GM13976 (cell line): ENCODE data around the gene WDR7.

Experiments used
- DNase-seq: peaks from one replicate; pipeline ENCODE4 v3.0.0; 2012; ENCODE audit warnings: low spot score
- in situ Hi-C: fragments of 300-500 bp; cut with MboI; formaldehyde crosslinking; loops from one replicate; pipeline ENCODE4 v1.12.0; 2022; ENCODE audit warnings: low sequenced_read_pairs, mixed read lengths, inconsistent platforms; ENCODE audit not compliant: unreplicated experiment
- TF ChIP-seq, protein P1 (sequence below): IDR thresholded peaks from 2 replicates; pipeline ENCODE4 v1.5.1; 2012; ENCODE audit warnings: borderline replicate concordance, mild to moderate bottlenecking; ENCODE audit not compliant: insufficient read depth; ENCODE audit errors: extremely low read depth, missing control alignments, control extremely low read depth

The WDR7 gene

DNA sequence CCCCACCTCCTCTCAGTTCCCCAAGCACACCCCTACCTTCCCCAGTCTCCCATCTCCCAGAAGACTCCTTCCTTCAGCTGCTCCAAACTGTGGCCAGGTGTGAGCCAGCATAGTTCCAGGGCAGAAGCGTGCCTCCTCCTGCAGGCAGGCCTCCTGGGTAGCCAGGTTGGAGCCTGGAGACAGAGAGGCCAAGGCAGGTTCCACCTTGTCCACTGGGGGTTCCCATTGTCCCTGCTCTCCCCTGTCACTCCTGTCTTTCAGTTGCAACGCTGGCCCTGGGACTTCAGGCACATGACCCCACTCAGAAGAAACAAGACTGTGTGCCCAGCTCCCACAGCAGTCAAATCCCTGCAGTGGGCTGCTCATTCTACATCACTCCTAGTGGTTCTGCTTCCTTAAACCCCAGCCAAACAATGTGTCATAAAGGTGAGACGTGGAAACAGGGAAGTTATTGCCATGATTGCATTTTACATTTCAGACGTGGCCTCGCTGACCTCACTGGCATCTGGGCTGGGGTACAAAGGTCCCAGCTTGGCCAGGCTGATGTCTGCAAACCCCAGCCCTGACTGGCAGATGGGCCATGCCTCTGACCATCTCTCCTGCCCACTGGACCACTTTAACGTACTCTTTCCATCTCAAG, 399.3 kb downstream of the WDR7 start:
- TF ChIP-seq, protein P1, sequence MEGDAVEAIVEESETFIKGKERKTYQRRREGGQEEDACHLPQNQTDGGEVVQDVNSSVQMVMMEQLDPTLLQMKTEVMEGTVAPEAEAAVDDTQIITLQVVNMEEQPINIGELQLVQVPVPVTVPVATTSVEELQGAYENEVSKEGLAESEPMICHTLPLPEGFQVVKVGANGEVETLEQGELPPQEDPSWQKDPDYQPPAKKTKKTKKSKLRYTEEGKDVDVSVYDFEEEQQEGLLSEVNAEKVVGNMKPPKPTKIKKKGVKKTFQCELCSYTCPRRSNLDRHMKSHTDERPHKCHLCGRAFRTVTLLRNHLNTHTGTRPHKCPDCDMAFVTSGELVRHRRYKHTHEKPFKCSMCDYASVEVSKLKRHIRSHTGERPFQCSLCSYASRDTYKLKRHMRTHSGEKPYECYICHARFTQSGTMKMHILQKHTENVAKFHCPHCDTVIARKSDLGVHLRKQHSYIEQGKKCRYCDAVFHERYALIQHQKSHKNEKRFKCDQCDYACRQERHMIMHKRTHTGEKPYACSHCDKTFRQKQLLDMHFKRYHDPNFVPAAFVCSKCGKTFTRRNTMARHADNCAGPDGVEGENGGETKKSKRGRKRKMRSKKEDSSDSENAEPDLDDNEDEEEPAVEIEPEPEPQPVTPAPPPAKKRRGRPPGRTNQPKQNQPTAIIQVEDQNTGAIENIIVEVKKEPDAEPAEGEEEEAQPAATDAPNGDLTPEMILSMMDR: no peak
- in situ Hi-C loops: no loop called here
- DNase-seq: no peak

DNA sequence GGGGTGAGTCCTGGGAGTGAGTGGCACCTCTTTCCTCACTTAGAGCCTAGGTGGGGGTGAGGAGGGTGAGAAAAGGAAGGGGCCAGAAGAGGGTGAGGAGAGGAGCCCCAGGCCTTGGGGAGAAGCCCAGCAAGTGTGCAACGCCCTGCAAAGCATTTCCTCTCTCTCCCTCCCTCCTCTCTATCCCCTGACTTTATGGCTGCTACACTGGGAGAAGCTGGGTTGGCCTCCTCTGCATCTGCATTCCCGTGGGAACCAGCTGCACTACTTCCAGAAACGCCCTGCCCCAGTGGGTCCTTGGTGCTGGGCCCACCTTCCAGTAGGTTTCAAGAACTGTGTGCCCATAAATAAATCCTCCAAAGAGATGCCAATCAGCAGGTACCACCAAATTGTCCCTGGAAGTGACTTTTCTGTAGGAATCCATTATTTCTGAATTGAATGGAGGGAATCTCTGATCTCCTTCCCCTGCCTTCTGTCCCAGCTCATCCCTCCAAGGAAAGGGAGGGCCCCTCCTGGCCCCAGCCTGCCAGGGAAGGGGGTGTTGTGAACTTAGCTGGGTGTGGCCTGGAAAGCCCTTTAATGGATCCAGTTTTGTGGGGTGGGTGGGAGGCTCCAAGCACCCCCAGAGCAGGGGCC, 400.0 kb downstream of the WDR7 start:
- DNase-seq: no peak
- in situ Hi-C loops: no loop called here
- TF ChIP-seq, protein P1: no peak

DNA sequence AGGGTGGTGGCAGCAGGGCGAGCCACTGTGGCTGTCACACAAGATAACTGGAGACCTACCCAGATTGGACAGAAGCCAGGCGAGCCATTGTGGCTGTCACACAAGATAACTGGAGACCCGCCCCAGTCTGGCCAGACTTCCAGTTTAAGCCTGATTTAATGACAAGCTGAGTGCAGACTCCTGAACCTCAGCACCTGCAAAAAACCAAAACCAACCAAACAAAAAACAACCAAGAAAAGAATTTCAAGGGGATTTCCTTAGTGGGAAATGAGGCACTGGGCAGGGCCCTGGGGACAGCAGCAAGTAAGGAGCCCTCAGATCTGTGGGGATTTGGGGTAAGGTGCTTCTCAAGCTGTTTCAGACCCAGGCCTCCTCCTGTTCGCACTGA, 400.5 kb downstream of the WDR7 start:
- peak; percentile 55 for DNase-seq
- in situ Hi-C loops: no loop called here
- TF ChIP-seq, protein P1: no peak

DNA sequence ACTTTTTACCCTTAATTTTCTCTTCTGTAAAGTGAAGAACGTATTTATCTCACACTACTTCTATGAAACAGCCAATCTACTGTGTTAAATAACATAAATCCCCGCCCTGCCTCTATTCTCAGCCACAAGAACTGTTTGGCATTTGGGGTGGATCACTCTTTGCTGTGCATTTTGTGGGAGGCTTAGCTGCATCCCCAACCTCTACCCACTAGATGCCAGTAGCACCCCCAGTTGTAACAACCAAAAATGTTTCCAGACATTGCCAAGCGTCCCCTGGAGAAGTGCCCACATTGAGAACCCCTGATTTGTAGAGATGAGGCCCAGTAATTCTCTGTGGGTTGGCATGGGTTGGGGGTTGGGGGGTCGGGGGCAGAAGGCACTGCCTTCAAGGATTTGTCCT, 401.0 kb downstream of the WDR7 start:
- in situ Hi-C loops: no loop called here
- TF ChIP-seq, protein P1: no peak
- DNase-seq: no peak

DNA sequence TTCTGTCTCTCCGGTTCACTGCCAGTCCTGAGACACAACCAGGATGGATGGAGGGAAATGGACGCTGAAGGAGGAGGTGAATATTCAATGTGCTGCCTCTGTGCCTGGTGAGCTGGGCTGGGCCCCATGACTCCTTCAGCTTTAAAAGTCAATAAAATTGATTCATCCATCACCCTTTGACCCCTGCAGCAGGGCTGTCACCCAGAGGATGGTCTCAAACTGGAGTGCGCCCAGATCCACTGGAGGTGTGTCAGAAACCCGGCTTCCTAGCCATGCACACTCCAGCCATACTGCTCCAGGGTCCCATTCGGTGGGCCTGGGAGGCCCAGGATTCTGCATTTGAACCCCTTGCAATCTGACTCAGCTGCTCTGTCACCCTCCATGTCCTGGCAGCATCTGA, 401.6 kb downstream of the WDR7 start:
- DNase-seq: no peak
- TF ChIP-seq, protein P1: no peak
- in situ Hi-C loops: no loop called here

DNA sequence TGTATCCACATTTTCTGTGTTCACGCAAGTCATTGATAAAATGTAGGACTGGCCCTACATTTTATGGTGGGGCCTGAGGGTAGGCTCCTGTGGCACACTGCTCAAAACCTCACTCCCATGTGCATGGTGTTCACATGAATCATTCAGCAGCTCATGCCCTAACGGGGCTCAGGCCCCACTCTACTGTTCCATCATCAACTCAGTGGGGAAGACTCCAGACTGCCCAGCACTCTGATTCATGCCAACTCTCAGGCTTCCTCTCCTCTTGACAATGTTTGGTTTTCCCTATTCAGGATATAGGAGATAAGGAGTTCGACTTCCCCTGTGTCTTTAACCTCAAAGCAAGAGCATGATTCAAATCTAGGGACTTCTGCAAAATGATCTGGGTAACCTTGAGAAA, 403.7 kb downstream of the WDR7 start:
- in situ Hi-C loops: no loop called here
- DNase-seq: no peak
- TF ChIP-seq, protein P1: no peak

DNA sequence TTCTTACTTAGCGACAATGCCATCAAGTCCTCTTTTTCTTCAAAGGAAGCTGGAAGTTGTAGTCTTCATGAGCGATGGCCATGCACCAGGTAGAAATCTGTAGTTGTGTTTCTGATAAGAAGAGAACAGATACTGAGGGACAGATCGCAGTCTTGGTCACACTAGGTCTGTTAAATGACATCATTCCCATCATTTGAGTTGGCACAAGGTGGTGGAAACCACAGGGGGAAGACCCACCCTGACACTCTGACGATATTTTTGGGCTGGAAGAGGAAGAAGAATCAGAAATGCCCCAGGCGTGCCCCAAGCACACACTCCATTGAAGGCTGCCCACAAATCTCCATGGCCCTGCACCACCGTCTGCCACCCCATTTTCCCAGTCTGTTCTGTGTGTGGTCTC, 406.7 kb downstream of the WDR7 start:
- TF ChIP-seq, protein P1: no peak
- DNase-seq: no peak
- in situ Hi-C loops: no loop called here
